ENCODE measurements around the gene COL24A1. TPM values are rescaled to one million over a fixed set of nuclear protein-coding genes. Genes with fewer than 3 reads are reported as not detected.

Gene COL24A1
- total RNA-seq, 4 donors from 2014 or later, result 0.32 to 1.8 (median 0.72) TPM

GRCh38 chr1:86147755-86148154, 8.8 kb downstream of the COL24A1 start:
- H3K4me1 ChIP-seq, result no peaks in the 10 kb centered on the region
- no peak overlapping the region for H3K27ac ChIP-seq
- WGBS, result 93% methylated on average over 2 of the region's 2 CpGs
- H3K27me3 ChIP-seq, result no peaks in the 10 kb centered on the region
- no peak overlapping the region for H3K4me3 ChIP-seq
- DNase-seq (ENCODE audit: low spot score in 2 of 2), result no peak
- no peaks in the 10 kb centered on the region for H3K36me3 ChIP-seq
- no peaks in the 10 kb centered on the region for H3K9me3 ChIP-seq
- TF ChIP-seq POLR2A (IDR thresholded peaks at IDR 0.05), result no peak
- no peak for TF ChIP-seq POLR2AphosphoS5 (IDR thresholded peaks at IDR 0.05)

- H3K4me3 ChIP-seq, result no peak overlapping the region
- 78% methylated on average over 2 of the region's 2 CpGs for WGBS
- no peak for DNase-seq (ENCODE audit: low spot score in 2 of 2)
- H3K27ac ChIP-seq, result no peak overlapping the region
- no peaks in the 10 kb centered on the region for H3K9me3 ChIP-seq
- H3K36me3 ChIP-seq, result no peaks in the 10 kb centered on the region
- TF ChIP-seq EP300 (IDR thresholded peaks at IDR 0.05) (no peak), POLR2A (IDR thresholded peaks at IDR 0.05) (no peak), CTCF (IDR thresholded peaks at IDR 0.05) (no peak), POLR2AphosphoS5 (IDR thresholded peaks at IDR 0.05) (no peak)
- H3K27me3 ChIP-seq, result no peaks in the 10 kb centered on the region
- no peaks in the 10 kb centered on the region for H3K4me1 ChIP-seq
Observed at GRCh38 chr1:86146566-86146965, 10.0 kb downstream of the COL24A1 start.

GRCh38 chr1:86140281-86140880, 16.2 kb downstream of the COL24A1 start:
- no peaks in the 10 kb centered on the region for H3K27me3 ChIP-seq
- no peak for TF ChIP-seq POLR2AphosphoS5 (IDR thresholded peaks at IDR 0.05)
- no peak for TF ChIP-seq POLR2A (IDR thresholded peaks at IDR 0.05)
- no peak for TF ChIP-seq EP300 (IDR thresholded peaks at IDR 0.05)
- TF ChIP-seq CTCF (IDR thresholded peaks at IDR 0.05), result no peak
- WGBS, result 67% methylated on average over 3 of the region's 3 CpGs
- no peaks in the 10 kb centered on the region for H3K36me3 ChIP-seq
- DNase-seq (ENCODE audit: low spot score in 2 of 2), result no peak
- H3K9me3 ChIP-seq, result no peaks in the 10 kb centered on the region
- no peaks in the 10 kb centered on the region for H3K4me1 ChIP-seq
- no peak overlapping the region for H3K27ac ChIP-seq
- no peak overlapping the region for H3K4me3 ChIP-seq

GRCh38 chr1:86138746-86139145, 17.8 kb downstream of the COL24A1 start:
- Histone ChIP-seq H3K4me3 (no peak overlapping the region), H3K9me3 (no peaks in the 10 kb centered on the region), H3K4me1 (no peaks in the 10 kb centered on the region), H3K27ac (no peak overlapping the region), H3K27me3 (no peaks in the 10 kb centered on the region), H3K36me3 (no peaks in the 10 kb centered on the region)
- no peak for DNase-seq (ENCODE audit: low spot score in 2 of 2)
- TF ChIP-seq CTCF (IDR thresholded peaks at IDR 0.05) (no peak), EP300 (IDR thresholded peaks at IDR 0.05) (no peak), POLR2A (IDR thresholded peaks at IDR 0.05) (no peak), POLR2AphosphoS5 (IDR thresholded peaks at IDR 0.05) (no peak)
- WGBS, result 82% methylated on average over 3 of the region's 3 CpGs

GRCh38 chr1:86137436-86137835, 19.1 kb downstream of the COL24A1 start:
- 27% methylated on average over 1 of the region's 1 CpG for WGBS
- Histone ChIP-seq H3K36me3 (no peaks in the 10 kb centered on the region), H3K9me3 (no peaks in the 10 kb centered on the region), H3K27me3 (no peaks in the 10 kb centered on the region), H3K4me1 (no peaks in the 10 kb centered on the region), H3K27ac (no peak overlapping the region), H3K4me3 (no peak overlapping the region)
- TF ChIP-seq EP300 (IDR thresholded peaks at IDR 0.05) (no peak), POLR2A (IDR thresholded peaks at IDR 0.05) (no peak), CTCF (IDR thresholded peaks at IDR 0.05) (no peak), POLR2AphosphoS5 (IDR thresholded peaks at IDR 0.05) (no peak)
- no peak for DNase-seq (ENCODE audit: low spot score in 2 of 2)
